Neural progenitor cell (in vitro differentiated cells): ENCODE data around the gene AP2A2.

Experiments
- CTCF ChIP-seq: fragments of 200-600 bp; sonication (generic); IDR thresholded peaks from 2 replicates; pipeline ENCODE4 v1.5.1; 2017; ENCODE audit warnings: antibody characterized with exemption, mild to moderate bottlenecking
- EZH2 ChIP-seq: fragments of 200-600 bp; sonication (generic); IDR thresholded peaks from 2 replicates; pipeline ENCODE4 v1.6.1; 2017; ENCODE audit warnings: antibody characterized with exemption, mild to moderate bottlenecking, moderate library complexity
- EZH2phosphoT487 ChIP-seq: fragments of 200-600 bp; sonication (generic); IDR thresholded peaks from 2 replicates; pipeline ENCODE4 v1.6.1; 2017; ENCODE audit warnings: antibody characterized with exemption

DNA sequence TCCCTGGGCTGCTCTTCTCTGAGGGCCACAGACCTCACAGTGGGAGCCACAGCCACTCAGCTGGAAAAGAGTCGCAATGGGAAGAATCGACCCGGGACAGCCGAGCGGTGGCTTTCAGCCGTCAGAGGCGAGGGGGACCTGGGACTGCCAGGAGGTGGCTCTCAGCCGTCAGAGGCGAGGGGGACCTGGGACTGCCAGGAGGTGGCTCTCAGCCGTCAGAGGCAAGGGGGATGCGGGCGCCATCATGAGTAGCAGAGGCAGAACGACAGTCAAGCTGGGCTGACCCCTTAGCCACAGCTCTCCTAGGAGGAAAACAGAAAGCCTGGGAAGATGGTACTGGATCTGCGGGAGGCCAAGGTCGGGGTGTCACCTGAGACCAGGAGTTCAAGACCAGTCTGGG, 134.1 kb downstream of the AP2A2 start:
- TF ChIP-seq CTCF (no peak), EZH2phosphoT487 (no peak), EZH2 (no peak)
